ACC112 (cell line): ENCODE measurements around the gene CEACAM5.
"Not testable (repeated sequence)": the region's sequence is repeated elsewhere in the genome, so short reads cannot be mapped to it uniquely, and the experiment has no call there.

ENCODE experiments used
- H2AFZ ChIP-seq: fragments of 200-600 bp; sonication (generic); one replicate; pipeline ENCODE4 v1.6.0; 2017; ENCODE audit warnings: antibody characterized with exemption, low read length; ENCODE audit not compliant: unreplicated experiment
- H3K27ac ChIP-seq: fragments of 200-600 bp; sonication (generic); 2 replicates; pipeline ENCODE4 v1.5.1; 2014; ENCODE audit warnings: low read depth, mild to moderate bottlenecking, antibody characterized with exemption, low read length, moderate library complexity
- H3K27me3 ChIP-seq: fragments of 200-600 bp; sonication (generic); 2 replicates; pipeline ENCODE4 v1.6.1; 2014; ENCODE audit warnings: mild to moderate bottlenecking, antibody characterized with exemption, low read length, moderate library complexity, mixed read lengths; ENCODE audit not compliant: insufficient read depth
- H3K36me3 ChIP-seq: fragments of 200-600 bp; sonication (generic); 2 replicates; pipeline ENCODE4 v1.6.1; 2016; ENCODE audit warnings: mild to moderate bottlenecking, antibody characterized with exemption, low read length, moderate library complexity, mixed read lengths; ENCODE audit not compliant: insufficient read depth
- H3K4me1 ChIP-seq: fragments of 200-600 bp; sonication (generic); one replicate; pipeline ENCODE4 v1.6.1; 2016; ENCODE audit warnings: low read length, mixed read lengths; ENCODE audit not compliant: insufficient read depth, unreplicated experiment, control insufficient read depth
- H3K4me3 ChIP-seq: fragments of 200-600 bp; sonication (generic); 2 replicates; pipeline ENCODE4 v1.5.1; 2014; ENCODE audit warnings: mild to moderate bottlenecking, low read depth, low read length
- H3K79me2 ChIP-seq: fragments of 200-600 bp; sonication (generic); one replicate; pipeline ENCODE4 v1.6.0; 2016; ENCODE audit warnings: low read length; ENCODE audit not compliant: control insufficient read depth, unreplicated experiment, insufficient read depth

CEACAM5 gene

GRCh38 chr19:41758846-41759245, 50.4 kb downstream of the CEACAM5 start:
- H2AFZ ChIP-seq = no peak overlapping the region
- peaks cover 35% of the 10 kb centered on the region for H3K27me3 ChIP-seq
- H3K79me2 ChIP-seq = no peaks in the 10 kb centered on the region
- H3K36me3 ChIP-seq = no peaks in the 10 kb centered on the region
- H3K4me1 ChIP-seq = no peaks in the 10 kb centered on the region
- no peak overlapping the region for H3K4me3 ChIP-seq
- H3K27ac ChIP-seq = no peak overlapping the region

DNA sequence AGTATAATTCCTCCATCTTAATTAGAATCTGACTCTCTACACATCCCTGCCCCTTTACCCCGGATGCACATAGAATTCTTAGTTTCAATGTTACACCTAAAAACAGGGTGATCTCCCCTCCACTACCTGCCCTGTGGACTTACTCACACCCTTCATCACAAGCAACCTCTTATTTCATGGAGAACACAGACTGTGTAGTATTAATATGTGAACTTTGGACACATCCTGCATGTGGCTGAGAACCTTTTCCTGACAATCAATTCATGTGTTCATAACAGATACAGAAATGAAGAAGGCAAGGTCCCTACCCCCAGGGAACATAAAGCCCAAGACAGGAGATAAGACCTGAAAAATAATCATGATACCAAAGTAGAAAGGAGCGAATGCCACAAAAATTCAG, 58.7 kb downstream of the CEACAM5 start:
- Histone ChIP-seq H3K27ac (no peak overlapping the region), H3K36me3 (no peaks in the 10 kb centered on the region), H3K27me3 (peaks cover 47% of the 10 kb centered on the region), H3K79me2 (no peaks in the 10 kb centered on the region), H3K4me1 (no peaks in the 10 kb centered on the region), H3K4me3 (no peak overlapping the region), H2AFZ (no peak overlapping the region)

DNA sequence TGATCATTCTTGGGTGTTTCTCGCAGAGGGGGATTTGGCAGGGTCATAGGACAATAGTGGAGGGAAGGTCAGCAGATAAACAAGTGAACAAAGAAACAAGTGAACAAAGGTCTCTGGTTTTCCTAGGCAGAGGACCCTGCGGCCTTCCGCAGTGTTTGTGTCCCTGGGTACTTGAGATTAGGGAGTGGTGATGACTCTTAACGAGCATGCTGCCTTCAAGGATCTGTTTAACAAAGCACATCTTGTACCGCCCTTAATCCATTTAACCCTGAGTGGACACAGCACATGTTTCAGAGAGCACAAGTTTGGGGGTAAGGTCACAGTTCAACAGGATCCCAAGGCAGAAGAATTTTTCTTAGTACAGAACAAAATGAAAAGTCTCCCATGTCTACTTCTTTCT, 59.7 kb downstream of the CEACAM5 start:
- not testable (repeated sequence) for H3K4me1 ChIP-seq, H2AFZ ChIP-seq, H3K27ac ChIP-seq, H3K79me2 ChIP-seq, H3K36me3 ChIP-seq, H3K4me3 ChIP-seq
- H3K27me3 ChIP-seq = peaks cover 47% of the 10 kb centered on the region

DNA sequence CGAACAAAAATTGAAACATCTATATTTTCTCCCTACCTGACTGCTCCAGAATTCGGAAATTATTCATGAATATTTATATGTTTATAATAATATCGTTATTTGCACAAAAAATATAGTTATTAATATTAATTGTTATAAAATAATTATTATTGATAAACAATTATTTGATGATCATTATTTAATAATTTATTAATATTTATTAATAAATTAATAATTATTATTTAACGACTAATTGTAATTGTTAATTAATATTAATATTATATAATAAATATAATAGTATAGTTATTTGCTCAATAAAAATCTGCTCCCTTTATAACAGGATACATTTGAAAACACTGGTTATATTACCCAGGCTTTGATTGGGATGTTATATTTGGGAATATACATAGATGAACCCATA, 61.2 kb downstream of the CEACAM5 start:
- no peaks in the 10 kb centered on the region for H3K4me1 ChIP-seq

DNA sequence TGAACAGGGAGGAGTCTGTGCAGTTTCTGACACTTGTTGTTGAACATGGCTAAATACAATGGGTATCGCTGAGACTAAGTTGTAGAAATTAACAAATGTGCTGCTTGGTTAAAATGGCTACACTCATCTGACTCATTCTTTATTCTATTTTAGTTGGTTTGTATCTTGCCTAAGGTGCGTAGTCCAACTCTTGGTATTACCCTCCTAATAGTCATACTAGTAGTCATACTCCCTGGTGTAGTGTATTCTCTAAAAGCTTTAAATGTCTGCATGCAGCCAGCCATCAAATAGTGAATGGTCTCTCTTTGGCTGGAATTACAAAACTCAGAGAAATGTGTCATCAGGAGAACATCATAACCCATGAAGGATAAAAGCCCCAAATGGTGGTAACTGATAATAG, 63.0 kb downstream of the CEACAM5 start:
- Histone ChIP-seq H3K27me3 (peaks cover 37% of the 10 kb centered on the region), H3K4me1 (no peaks in the 10 kb centered on the region), H3K4me3 (no peak overlapping the region), H3K27ac (no peak overlapping the region), H3K36me3 (no peaks in the 10 kb centered on the region), H3K79me2 (no peaks in the 10 kb centered on the region), H2AFZ (no peak overlapping the region)

More for the DNA sequence above, 61.2 kb downstream of the CEACAM5 start:
- no peak overlapping the region for H2AFZ ChIP-seq
- H3K36me3 ChIP-seq = no peaks in the 10 kb centered on the region
- H3K27ac ChIP-seq = no peak overlapping the region
- no peaks in the 10 kb centered on the region for H3K79me2 ChIP-seq
- no peak overlapping the region for H3K4me3 ChIP-seq
- H3K27me3 ChIP-seq = peaks cover 47% of the 10 kb centered on the region

DNA sequence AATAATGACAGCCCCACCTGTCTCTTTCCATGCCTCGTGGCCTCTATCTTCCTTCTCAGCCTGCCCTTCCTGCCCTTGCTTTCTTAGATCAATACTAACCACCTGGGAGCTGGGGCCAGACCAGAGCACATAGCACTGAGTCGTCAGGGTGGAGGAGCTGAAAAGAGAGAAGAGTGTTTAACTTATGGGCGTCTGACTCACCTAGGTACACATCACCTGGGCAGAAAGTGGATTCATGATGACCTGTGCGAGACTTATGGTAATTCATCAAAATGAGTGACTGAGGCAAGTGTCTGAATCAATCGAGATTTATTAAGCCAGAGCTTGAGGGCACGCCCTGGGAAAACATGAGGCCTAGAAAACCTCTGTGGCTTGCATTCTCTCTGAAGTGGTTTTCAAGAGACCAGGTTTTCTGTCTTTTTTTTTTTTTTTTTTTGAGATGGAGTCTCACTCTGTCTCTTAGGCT, 66.1 kb downstream of the CEACAM5 start:
- H3K4me1 ChIP-seq = no peaks in the 10 kb centered on the region
- H3K36me3 ChIP-seq = no peaks in the 10 kb centered on the region
- peaks cover 49% of the 10 kb centered on the region for H3K27me3 ChIP-seq
- H3K4me3 ChIP-seq = no peak overlapping the region
- no peak overlapping the region for H2AFZ ChIP-seq
- no peak overlapping the region for H3K27ac ChIP-seq
- no peaks in the 10 kb centered on the region for H3K79me2 ChIP-seq

DNA sequence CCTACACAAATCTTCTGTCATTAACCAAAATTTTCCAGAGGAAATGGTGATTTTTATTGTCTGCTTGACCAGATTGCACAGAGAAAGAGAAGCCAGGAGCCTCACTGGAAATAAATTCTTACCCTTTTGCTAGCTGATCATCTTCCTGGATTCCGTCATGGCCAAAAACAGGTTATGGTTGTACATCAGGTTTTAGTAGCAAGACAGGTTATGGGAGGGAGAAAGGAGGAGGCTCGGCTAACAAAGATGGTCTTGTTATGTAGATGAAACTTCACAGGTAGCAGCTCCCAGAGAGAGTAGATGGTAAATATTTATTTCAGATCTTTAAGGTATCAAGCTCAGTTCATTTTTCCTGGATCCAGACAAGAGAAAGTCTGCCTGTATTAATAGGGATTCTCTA, 68.3 kb downstream of the CEACAM5 start:
- H3K27me3 ChIP-seq = peaks cover 49% of the 10 kb centered on the region
- H3K36me3 ChIP-seq = no peaks in the 10 kb centered on the region
- no peaks in the 10 kb centered on the region for H3K79me2 ChIP-seq
- no peak overlapping the region for H2AFZ ChIP-seq
- H3K4me3 ChIP-seq = no peak overlapping the region
- no peak overlapping the region for H3K27ac ChIP-seq
- no peaks in the 10 kb centered on the region for H3K4me1 ChIP-seq
